Measurements from ENCODE around the gene ZNF451.

Gene ZNF451

DNA sequence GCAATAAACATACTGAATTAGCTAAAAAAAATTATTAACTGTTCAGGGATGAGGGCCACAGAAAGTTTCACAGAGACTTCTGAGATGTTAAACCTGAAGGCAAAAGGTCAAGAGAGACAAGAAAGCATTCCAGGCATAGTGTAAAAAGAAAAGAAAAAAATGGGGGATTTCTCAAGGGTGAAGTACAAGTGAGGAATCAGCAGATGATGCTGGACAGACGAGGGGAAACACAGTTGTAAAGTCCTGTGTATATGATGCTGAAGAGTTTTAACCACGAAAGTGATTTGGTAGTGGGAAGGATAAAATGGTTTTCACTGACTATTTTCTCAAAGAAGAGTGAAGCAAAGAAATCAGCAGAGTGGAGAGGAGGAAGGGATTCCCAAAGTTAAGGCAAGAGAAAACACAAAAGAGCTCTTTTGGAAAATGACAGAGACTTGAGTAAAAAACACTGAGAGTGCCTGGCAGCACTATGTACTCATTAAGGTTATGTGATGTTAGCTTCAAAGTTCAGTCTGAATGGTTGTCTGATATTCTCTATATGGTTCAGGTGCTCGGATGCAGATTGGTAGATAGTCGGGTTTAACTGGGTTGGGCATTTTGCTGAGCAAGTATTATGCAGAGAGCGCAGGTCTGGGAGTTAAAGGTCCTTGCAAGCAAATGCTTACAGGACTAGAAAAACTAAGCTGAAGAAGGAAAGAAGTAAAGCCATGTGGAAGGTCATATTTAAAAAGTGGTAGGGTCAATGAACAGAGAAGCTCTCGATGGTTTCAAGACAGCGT lies 115.8 kb downstream of the ZNF451 start:
- DNase-seq (ENCODE audit: low read depth), result no peak

DNA sequence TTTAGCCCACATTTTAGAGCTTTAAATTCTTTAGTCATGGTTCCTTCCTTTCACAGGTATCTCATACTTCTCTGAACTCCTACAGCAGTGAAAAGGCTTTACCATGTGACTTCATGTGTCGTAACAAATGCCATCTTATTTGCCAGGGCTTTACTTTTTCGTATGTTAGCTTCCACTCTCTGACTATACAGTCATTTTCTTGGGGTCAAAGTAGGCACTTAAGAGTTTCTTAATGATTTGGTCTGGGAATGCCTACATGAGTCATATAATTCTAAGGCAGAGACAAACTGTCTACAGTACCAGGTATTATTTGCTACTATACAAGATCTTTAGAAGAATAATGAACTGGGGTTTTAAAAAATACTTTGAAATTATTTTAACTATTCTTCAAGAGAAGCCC lies 117.2 kb downstream of the ZNF451 start:
- no peak for DNase-seq (ENCODE audit: low read depth)

DNA sequence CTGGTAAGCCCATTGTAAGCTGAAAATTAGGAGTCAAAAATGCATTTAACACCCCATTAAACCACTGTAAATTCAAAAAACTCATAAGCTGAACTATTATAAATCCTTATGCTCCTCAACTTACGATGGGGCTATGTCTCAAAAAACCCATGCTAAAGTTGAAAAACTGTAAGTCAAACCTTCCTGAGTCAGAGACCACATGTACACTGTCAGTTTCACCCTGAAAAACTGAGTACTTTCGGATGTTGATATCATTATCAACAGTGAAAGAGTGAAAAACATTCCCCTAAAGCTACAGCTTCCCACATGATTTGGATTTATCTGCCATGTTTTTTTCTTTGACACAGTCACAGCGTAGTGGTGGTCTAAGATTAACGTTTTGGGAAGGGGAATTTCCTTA lies 117.9 kb downstream of the ZNF451 start:
- DNase-seq (ENCODE audit: low read depth), result no peak

DNA sequence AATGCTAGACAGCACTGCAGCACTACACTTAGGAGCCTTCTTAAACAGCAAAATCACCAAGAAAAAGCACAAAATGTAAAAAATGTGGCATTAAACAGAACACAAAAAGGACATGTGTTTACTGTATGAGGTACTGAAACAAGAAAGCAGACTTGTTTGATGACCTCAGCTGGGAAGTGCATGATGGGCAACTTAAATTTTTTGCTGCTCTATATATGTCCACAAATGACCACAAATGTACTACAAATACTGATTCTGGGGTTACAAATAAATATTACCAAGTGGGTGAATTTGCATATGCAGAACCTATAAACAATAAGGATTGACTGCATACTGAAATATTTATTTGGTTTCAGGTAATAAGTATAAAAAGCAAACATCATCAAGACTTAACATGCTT lies 119.0 kb downstream of the ZNF451 start:
- DNase-seq (ENCODE audit: low read depth), result no peak

DNA sequence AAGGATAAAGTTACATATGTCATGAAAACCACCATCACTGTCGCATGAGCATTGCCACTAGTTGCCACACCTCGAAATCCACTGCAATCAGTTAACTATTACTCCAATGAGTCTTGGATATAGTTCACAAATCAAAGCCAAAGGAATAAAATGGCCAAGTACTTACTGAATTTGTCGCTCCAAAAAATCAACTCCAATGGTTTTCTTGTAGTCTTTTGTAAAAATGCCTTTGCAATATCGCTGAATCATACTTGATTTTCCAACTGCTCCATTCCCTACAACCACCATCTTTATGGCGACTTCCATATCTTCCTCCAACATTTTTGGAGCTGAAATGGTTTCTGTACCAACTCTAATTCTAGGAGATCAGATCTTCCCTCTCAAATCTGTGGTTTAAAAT lies 120.1 kb downstream of the ZNF451 start:
- DNase-seq (ENCODE audit: low read depth), result no peak

DNA sequence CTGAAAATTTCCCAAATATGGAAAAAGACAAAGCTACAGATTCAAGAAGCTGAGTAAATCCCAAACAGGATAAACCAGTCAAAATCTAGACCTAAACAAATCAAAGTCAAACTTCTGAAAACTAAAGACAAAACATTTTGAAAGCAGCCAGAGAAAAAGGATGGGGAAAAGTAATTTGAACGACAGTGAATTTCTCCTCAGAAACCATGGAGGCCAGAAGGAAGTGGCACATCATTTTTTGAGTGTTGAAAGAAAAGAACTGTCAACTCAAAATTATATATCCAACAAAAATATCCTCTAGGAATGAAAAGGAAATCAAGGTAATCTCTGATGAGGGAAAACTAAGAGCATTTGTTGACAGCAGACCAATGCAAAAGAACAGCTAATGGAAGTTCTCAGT lies 125.3 kb downstream of the ZNF451 start:
- DNase-seq (ENCODE audit: low read depth), result no peak

DNA sequence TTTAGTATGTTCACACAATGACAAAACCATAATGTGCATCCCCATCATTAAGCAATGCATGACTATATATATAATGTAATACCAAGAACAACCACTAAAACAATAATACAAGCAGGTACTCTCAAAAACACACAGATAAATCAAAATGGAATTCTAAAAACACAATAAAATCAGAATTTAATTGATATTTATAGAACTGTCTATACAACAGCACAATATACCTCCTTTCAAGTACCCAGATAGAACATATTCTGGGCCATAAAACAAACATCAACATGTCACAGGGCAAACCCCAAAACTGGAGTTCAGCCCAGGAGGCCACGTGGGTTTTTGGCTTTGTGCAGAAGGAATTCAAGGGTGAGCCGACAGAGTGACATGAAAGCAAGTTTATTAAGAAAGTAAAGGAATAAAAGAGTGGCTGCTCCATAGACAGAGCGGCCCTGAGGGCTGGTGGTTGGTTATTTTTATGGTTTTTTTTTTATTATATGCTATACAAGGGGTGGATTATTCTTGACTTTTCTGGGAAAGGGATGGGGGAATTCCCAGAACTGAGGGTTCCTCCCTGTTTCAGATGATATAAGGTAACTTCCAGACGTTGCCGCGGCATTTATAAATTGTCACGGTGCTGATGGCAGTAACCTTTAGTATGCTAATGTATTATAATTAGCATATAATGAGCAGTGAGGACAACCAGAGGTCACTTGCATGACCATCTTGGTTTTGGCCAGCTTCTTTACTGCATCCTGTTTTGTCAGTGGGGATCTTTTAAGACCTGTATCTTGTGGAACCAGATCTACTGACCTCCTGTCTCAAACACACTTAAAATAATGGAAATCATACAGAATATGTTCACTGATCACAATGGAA lies 126.5 kb downstream of the ZNF451 start:
- no peak for DNase-seq (ENCODE audit: low read depth)

DNA sequence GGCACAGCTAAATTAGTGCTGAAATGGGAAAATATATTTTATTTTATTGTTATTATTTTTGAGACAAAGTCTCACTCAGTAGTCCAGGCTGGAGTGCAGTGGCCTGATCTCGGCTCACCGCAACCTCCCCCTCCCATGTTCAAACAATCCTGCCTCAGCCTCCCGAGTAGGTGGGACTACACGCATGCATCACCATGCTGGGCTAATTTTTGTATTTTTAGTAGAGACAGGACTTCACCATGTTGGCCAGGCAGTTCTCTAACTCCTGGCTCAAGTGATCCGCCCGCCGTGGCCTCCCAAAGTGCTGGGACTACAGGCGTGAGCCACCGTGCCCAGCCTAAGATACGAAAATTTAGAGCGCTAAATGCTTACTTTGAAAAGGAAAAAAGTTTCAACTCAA lies 127.3 kb downstream of the ZNF451 start:
- DNase-seq (ENCODE audit: low read depth), result no peak
